PC-3 (cell line): ENCODE measurements around the gene OOEP. TPM values are rescaled to one million over a fixed set of nuclear protein-coding genes. Genes with fewer than 3 reads are reported as not detected.
"Not testable (repeated sequence)": the region's sequence is repeated elsewhere in the genome, so short reads cannot be mapped to it uniquely, and the experiment has no call there.

Experiments used
- ATAC-seq: fragments of 200-7000 bp; cut with Tn5 transposase; 2 replicates; pipeline ENCODE4 v1.9.1; 2020; ENCODE audit warnings: mild to moderate bottlenecking, moderate library complexity
- BruUV-seq: library from RNA; stranded (reverse); fragments of 400-500 nt; replicated peaks from 2 replicates; lab custom pipeline; 2021; lab: Mats Ljungman, UMichigan
- CTCF ChIA-PET: fragments of 300-600 bp; sonication (Branson Sonifier 250); formaldehyde crosslinking; loops from one replicate; lab custom pipeline; 2022; ENCODE audit warnings: antibody characterized with exemption; lab: Charles Lee
- POLR2A ChIA-PET: fragments of 300-600 bp; sonication (Branson Sonifier 250); formaldehyde crosslinking; loops from one replicate; lab custom pipeline; 2022; ENCODE audit warnings: antibody characterized with exemption; ENCODE audit not compliant: unreplicated experiment; lab: Charles Lee
- DNase-seq: peaks from one replicate; pipeline ENCODE4 v3.0.0-alpha.2; 2015
- H2AFZ ChIP-seq: fragments of 300-600 bp; sonication (generic); 2 replicates; pipeline ENCODE4 v1.6.0; 2016; ENCODE audit warnings: antibody characterized with exemption, low read length
- H3F3A ChIP-seq: fragments of 300-600 bp; sonication (generic); one replicate; pipeline ENCODE4 v1.6.0; 2017; ENCODE audit warnings: antibody characterized with exemption, low read length, control low read depth, mild to moderate bottlenecking; ENCODE audit not compliant: unreplicated experiment
- H3K27ac ChIP-seq: fragments of 300-600 bp; sonication (generic); 2 replicates; pipeline ENCODE4 v1.5.1; 2016; ENCODE audit warnings: mild to moderate bottlenecking, low read length
- H3K27me3 ChIP-seq: fragments of 300-600 bp; sonication (generic); 2 replicates; pipeline ENCODE4 v1.6.1; 2016; ENCODE audit warnings: low read length, mixed read lengths
- H3K36me3 ChIP-seq: fragments of 300-600 bp; sonication (generic); 2 replicates; pipeline ENCODE4 v1.6.1; 2016; ENCODE audit warnings: low read depth, mixed run types, low read length, mixed read lengths
- H3K4me1 ChIP-seq: fragments of 300-600 bp; sonication (generic); 2 replicates; pipeline ENCODE4 v1.5.1; 2016; ENCODE audit warnings: low read length; ENCODE audit not compliant: insufficient read depth
- H3K4me2 ChIP-seq: fragments of 300-600 bp; sonication (generic); 2 replicates; pipeline ENCODE4 v1.6.0; 2016; ENCODE audit warnings: low read length
- H3K4me3 ChIP-seq: fragments of 300-600 bp; sonication (generic); 2 replicates; pipeline ENCODE4 v1.5.1; 2016; ENCODE audit warnings: mild to moderate bottlenecking, low read length, mixed read lengths
- H3K79me2 ChIP-seq: fragments of 300-600 bp; sonication (generic); 2 replicates; pipeline ENCODE4 v1.6.1; 2017; ENCODE audit warnings: low read length, mixed read lengths
- H3K9ac ChIP-seq: fragments of 300-600 bp; sonication (generic); 2 replicates; pipeline ENCODE4 v1.6.0; 2016; ENCODE audit warnings: mild to moderate bottlenecking, low read length
- H3K9me2 ChIP-seq: fragments of 300-600 bp; sonication (generic); replicated peaks from 2 replicates; pipeline ENCODE4 v1.6.1; 2016; ENCODE audit warnings: mixed run types, low read length, mixed read lengths
- H3K9me3 ChIP-seq: fragments of 300-600 bp; sonication (generic); 2 replicates; pipeline ENCODE4 v1.6.1; 2016; ENCODE audit warnings: low read length, mixed read lengths
- H4K20me1 ChIP-seq: fragments of 300-600 bp; sonication (generic); 2 replicates; pipeline ENCODE4 v1.6.1; 2016; ENCODE audit warnings: low read length, mixed read lengths
- CTCF ChIP-seq: fragments of 300-600 bp; sonication (generic); conservative IDR thresholded peaks from 2 replicates; pipeline ENCODE4 v1.5.1; 2017; ENCODE audit warnings: antibody characterized with exemption, low read depth, mild to moderate bottlenecking, low read length
- EZH2 ChIP-seq: fragments of 300-600 bp; sonication (generic); IDR thresholded peaks from one replicate; pipeline ENCODE4 v1.6.1; 2017; ENCODE audit warnings: antibody characterized with exemption, mild to moderate bottlenecking, low read length; ENCODE audit not compliant: unreplicated experiment
- EZH2phosphoT487 ChIP-seq: fragments of 300-600 bp; sonication (generic); IDR thresholded peaks from 2 replicates; pipeline ENCODE4 v1.6.1; 2018; ENCODE audit warnings: mild to moderate bottlenecking, antibody characterized with exemption, low read length, borderline replicate concordance
- intact Hi-C: fragments of 100-400 bp; cut with micrococcal nuclease; formaldehyde crosslinking; loops from 2 replicates; pipeline ENCODE4 v1.9.0; 2023
- total RNA-seq: library from RNA; depleted of rRNA; stranded (reverse); fragments of >200 nt; gene quantifications from 2 replicates; pipeline ENCODE4 v1.2.3, GENCODE V29; 2014

The OOEP gene
- total RNA-seq, 1 experiment from 2014 or later, result not detected

GRCh38 chr6:73388433-73388799, 18.7 kb upstream of the OOEP start:
- Histone ChIP-seq H3K27me3 (no peaks in the 10 kb centered on the region), H3K9me3 (no peaks in the 10 kb centered on the region), H3K4me1 (no peaks in the 10 kb centered on the region), H3K9ac (peak overlapping the region; percentile 76), H3K79me2 (no peaks in the 10 kb centered on the region), H3K27ac (peak overlapping the region; percentile 85), H3K9me2 (no peaks in the 10 kb centered on the region), H2AFZ (peak overlapping the region; percentile 90), H3F3A (no peaks in the 10 kb centered on the region), H3K36me3 (no peaks in the 10 kb centered on the region), H3K4me3 (peak overlapping the region; percentile 79), H3K4me2 (peak overlapping the region; percentile 92), H4K20me1 (no peaks in the 10 kb centered on the region)
- DNase-seq (no peak), ATAC-seq (peak; percentile 30)
- POLR2A ChIA-PET, result no interaction called here
- BruUV-seq, result no TSS peak
- intact Hi-C loops, result loop anchor here (5.0 kb wide), 2 partner anchors 61 to 101 kb away; no protein-coding TSS in a partner anchor
- TF ChIP-seq CTCF, result no peak
- no peak for TF ChIP-seq EZH2
- TF ChIP-seq EZH2phosphoT487, result no peak
- CTCF ChIA-PET, result interaction anchor here (0.7 to 1.1 kb wide), 4 partner anchors 10 to 81 kb away, joined by 3 to 4 read pairs (median 3); no protein-coding TSS in a partner anchor

- ChIA-PET POLR2A (no interaction called here), CTCF (no interaction called here)
- H3K27me3 ChIP-seq, result no peaks in the 10 kb centered on the region
- H3K79me2 ChIP-seq, result no peaks in the 10 kb centered on the region
- H3K9me3 ChIP-seq, result no peaks in the 10 kb centered on the region
- H3K4me3 ChIP-seq, result no peak overlapping the region
- intact Hi-C loops, result no loop called here
- no peak overlapping the region for H3K9ac ChIP-seq
- H2AFZ ChIP-seq, result no peak overlapping the region
- H3K36me3 ChIP-seq, result no peaks in the 10 kb centered on the region
- no peaks in the 10 kb centered on the region for H3K4me1 ChIP-seq
- H3K4me2 ChIP-seq, result no peak overlapping the region
- no peak for ATAC-seq
- no peaks in the 10 kb centered on the region for H3K9me2 ChIP-seq
- H3F3A ChIP-seq, result no peaks in the 10 kb centered on the region
- no peak for TF ChIP-seq EZH2
- TF ChIP-seq EZH2phosphoT487, result no peak
- no peak for TF ChIP-seq CTCF
- no peak overlapping the region for H3K27ac ChIP-seq
- no peaks in the 10 kb centered on the region for H4K20me1 ChIP-seq
- peak; percentile 37 for DNase-seq
- BruUV-seq, result no TSS peak
These were observed 12.9 kb upstream of the OOEP start for GRCh38 chr6:73382462-73383113.

- H3K9me3 ChIP-seq, H3K9ac ChIP-seq, POLR2A ChIA-PET, H4K20me1 ChIP-seq, ATAC-seq, H3K79me2 ChIP-seq, H3K27me3 ChIP-seq, BruUV-seq, DNase-seq, H2AFZ ChIP-seq, CTCF ChIA-PET, H3K9me2 ChIP-seq, H3K4me2 ChIP-seq, H3K36me3 ChIP-seq, H3K4me1 ChIP-seq, H3F3A ChIP-seq, intact Hi-C loops, H3K27ac ChIP-seq, H3K4me3 ChIP-seq: not testable (repeated sequence)
These were observed 11.8 kb upstream of the OOEP start for GRCh38 chr6:73381531-73381930.
